Stimulated activated CD4-positive, alpha-beta T cell treated with anti-CD3 and anti-CD28 coated beads, Interleukin-4, amount 100 ng/mL, for 4 hours (primary cell): ENCODE data around the gene BLOC1S4.
"Not testable (repeated sequence)": the region's sequence is repeated elsewhere in the genome, so short reads cannot be mapped to it uniquely, and the experiment has no call there.

Experiments
- DNase-seq, 2 experiments: peaks; one replicate each; pipeline ENCODE4 v3.0.0-alpha.2; 2020

BLOC1S4 gene

GRCh38 chr4:6719611-6720179 is 3.7 kb downstream of the BLOC1S4 start:
- no peak for DNase-seq

GRCh38 chr4:6720202-6720699 is 4.3 kb downstream of the BLOC1S4 start:
- DNase-seq = peak; percentile 67 to 85

GRCh38 chr4:6721121-6721520 is 5.1 kb downstream of the BLOC1S4 start:
- no peak for DNase-seq

- no peak for DNase-seq
Measured at GRCh38 chr4:6722891-6723290, 6.9 kb downstream of the BLOC1S4 start.

DNA sequence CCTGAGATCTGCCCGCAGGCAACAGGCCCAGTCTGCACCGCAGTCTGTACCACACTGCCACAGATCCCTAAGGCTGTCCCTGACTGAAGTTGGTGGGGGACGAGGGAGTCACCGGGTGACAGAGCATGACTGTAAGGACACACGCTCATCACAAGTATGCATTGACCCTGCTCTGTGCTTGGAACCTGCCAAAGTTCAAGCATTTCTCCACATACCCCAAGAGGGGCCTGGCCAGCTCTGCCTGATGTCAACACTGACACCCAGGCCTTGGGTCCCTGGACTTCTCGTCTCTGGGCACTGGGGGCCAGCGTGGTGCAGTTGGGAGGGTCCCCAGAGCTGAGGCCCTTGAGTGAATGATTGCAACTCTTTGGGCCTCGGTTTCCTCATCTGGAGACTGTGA is 7.9 kb downstream of the BLOC1S4 start:
- DNase-seq = no peak

- DNase-seq = no peak
Measured at GRCh38 chr4:6724421-6725111, 8.6 kb downstream of the BLOC1S4 start.

DNA sequence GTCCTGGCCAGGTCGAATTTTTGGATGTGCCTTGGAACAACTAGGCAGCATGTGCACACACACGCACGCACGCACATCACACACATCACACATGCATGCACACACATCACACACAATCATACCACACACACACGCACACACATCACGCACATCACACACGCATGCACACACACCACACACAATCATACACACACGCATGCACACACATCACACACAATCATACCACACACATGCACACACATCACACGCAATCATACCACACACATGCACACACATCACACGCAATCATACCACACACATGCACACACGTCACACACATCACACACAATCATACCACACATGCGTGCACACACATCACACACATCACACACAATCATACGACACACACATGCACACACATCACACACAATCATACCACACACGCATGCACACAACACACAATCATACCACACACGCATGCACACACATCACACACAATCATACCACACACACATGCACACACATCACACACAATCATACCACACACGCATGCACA is 9.5 kb downstream of the BLOC1S4 start:
- not testable (repeated sequence) for DNase-seq

- DNase-seq = no peak
Measured at GRCh38 chr4:6727081-6727942, 11.3 kb downstream of the BLOC1S4 start.

DNA sequence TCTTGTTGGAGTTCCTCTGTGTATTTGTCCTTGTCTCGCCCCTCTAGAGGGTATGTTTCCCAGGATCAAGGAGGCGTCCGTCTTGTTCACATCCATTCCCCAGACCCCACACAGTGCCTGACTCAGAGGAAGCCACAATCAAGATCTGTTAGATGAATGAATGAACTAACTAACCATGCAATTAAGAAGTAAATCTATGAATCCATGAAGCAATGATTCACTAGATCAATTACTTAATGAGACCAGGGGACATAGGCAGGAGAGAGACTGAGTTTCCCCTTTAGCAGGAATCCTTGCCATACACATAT is 11.9 kb downstream of the BLOC1S4 start:
- DNase-seq = no peak

- no peak for DNase-seq
Measured at GRCh38 chr4:6728320-6729029, 12.5 kb downstream of the BLOC1S4 start.

GRCh38 chr4:6730603-6731317 is 14.8 kb downstream of the BLOC1S4 start:
- DNase-seq = no peak

DNA sequence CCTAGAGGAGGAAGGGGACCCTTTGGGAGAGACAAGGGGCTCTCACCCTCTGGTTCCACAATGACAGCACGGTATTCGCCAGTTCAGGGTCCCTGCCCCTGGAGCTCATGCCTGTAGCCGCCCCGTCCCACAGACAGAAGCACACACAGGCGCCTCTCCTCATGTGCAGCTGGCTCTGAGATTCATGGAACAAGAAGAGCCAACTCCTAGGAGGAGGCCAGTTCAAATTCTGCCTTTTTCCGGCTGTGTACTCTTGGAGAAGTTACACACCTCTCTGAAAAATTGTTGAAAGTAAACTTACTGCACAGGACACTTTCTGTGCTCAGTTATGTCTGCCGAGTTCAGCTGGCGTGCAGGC is 15.3 kb downstream of the BLOC1S4 start:
- DNase-seq = no peak

DNA sequence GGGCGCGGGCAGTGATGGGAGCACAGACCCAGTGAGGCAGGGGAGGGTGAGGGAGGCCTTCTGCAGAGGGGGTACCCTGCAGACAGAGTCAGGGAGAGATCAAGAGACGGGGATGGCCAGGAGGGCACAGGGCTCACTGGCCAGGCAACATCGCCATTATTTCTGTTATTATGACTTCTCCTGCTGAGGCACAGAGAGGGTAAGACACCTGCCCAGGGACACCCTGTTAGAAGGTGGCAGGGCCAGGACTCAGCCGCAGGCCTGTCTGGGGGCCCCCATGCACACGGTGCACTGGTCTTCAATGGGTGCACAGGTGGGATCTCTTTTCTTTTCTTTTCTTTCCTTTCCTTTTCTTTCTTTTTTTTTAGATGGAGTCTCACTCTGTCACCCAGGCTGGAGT is 15.8 kb downstream of the BLOC1S4 start:
- DNase-seq = no peak

- no peak for DNase-seq
Measured at GRCh38 chr4:6732441-6733357, 16.7 kb downstream of the BLOC1S4 start.

GRCh38 chr4:6733358-6734164 is 17.6 kb downstream of the BLOC1S4 start:
- DNase-seq = no peak

- DNase-seq = no peak
Measured at GRCh38 chr4:6734165-6734786, 18.3 kb downstream of the BLOC1S4 start.

DNA sequence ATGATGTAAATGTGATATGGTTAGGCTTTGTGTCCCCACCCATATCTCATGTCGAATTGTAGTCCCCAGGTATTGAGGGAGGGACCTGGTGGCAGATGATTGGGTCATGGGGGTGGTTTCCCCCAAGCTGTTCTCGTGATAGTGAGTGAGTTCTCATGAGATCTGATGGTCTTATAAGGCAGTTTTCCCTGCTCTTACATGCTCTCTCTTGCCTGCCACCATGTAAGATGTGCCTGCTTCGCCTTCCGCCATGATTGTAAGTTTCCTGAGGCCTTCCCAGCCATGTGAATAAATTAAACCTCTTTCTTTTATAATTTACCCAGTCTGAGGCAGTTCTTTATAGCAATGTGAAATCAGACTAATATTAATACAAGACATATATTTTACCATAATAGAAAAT is 23.9 kb downstream of the BLOC1S4 start:
- DNase-seq = no peak

DNA sequence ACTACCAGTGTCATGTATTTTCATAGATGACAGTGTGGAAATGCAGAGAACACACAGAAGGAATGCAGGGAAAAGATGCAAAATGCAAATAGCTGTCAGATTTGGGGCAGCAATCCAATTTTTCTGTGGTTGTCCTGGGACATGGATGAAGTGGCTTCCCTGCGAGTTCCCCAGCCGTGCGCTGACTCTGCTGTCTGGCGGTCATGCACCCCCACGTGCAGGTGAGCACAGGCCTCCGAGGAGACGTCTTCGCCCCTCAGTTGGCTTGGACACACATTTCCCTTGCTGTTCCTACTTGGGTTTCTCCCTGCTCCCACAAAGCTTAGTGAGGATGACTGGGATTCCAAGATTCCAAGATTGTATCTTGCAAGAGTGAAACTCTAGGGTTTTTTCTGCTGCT is 24.4 kb downstream of the BLOC1S4 start:
- no peak for DNase-seq

GRCh38 chr4:6742507-6742906 is 26.5 kb downstream of the BLOC1S4 start:
- DNase-seq = no peak

DNA sequence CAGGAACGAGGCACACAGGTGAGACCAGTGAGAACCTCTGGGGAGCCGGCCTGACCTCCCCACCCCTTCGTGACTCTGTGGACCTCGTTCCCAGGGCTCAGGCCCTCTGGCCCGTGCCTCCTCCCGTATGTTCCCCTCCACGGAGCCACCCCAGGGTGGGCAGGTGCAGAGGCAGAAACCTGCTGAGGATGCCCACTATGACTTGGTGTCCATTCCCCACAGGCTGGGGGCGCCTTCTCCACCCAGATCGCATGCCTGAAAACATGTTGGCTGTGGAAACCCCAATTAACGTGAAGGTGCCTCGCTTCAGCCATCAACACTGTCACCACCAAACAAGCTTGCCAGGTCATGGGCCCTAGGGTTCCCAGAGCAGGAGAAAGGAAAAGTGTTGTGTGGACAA is 27.0 kb downstream of the BLOC1S4 start:
- no peak for DNase-seq
